Mucosa of stomach (tissue), 1 donor: ENCODE data around the gene RILPL2.
A peak's percentile ranks its signal among the peaks of the same experiment; 100 is the strongest.
"Not testable (repeated sequence)": the region's sequence is repeated elsewhere in the genome, so short reads cannot be mapped to it uniquely, and the experiment has no call there.

Experiments
- H3K27me3 ChIP-seq: one replicate; pipeline ENCODE4 v1.7.0; 2013; ENCODE audit warnings: mild to moderate bottlenecking, low read length; ENCODE audit not compliant: control insufficient read depth, insufficient read depth
- H3K36me3 ChIP-seq: one replicate; pipeline ENCODE4 v1.7.0; 2013; ENCODE audit warnings: low read length; ENCODE audit not compliant: control insufficient read depth, insufficient read depth
- H3K4me1 ChIP-seq: one replicate; pipeline ENCODE4 v1.7.0; 2013; ENCODE audit warnings: mild to moderate bottlenecking, low read length; ENCODE audit not compliant: control insufficient read depth, insufficient read depth
- H3K4me3 ChIP-seq: one replicate; pipeline ENCODE4 v1.7.0; 2013; ENCODE audit warnings: low read length
- H3K9ac ChIP-seq: one replicate; pipeline ENCODE4 v1.7.0; 2013; ENCODE audit warnings: mild to moderate bottlenecking, low read length, moderate library complexity
- H3K9me3 ChIP-seq: one replicate; pipeline ENCODE4 v1.7.0; 2013; ENCODE audit warnings: mild to moderate bottlenecking, low read length, moderate library complexity; ENCODE audit not compliant: control insufficient read depth
- donor health status: Pancreatic carcinoma.

Gene RILPL2

GRCh38 chr12:123436017-123436964, at the start of gene RILPL2:
TSS of gene RILPL2 (minus strand) at chr12:123436684. CDS start at chr12:123436420, 264 bp downstream.
- peaks cover 12% of the 10 kb centered on the region for H3K4me1 ChIP-seq
- peak within 1 kb of the TSS; percentile 84 for H3K9ac ChIP-seq
- H3K4me3 ChIP-seq = peak within 1 kb of the TSS; percentile 72
- no peaks in the 10 kb centered on the region for H3K27me3 ChIP-seq
- H3K36me3 ChIP-seq = no peaks in the 10 kb centered on the region
- no peaks in the 10 kb centered on the region for H3K9me3 ChIP-seq

DNA sequence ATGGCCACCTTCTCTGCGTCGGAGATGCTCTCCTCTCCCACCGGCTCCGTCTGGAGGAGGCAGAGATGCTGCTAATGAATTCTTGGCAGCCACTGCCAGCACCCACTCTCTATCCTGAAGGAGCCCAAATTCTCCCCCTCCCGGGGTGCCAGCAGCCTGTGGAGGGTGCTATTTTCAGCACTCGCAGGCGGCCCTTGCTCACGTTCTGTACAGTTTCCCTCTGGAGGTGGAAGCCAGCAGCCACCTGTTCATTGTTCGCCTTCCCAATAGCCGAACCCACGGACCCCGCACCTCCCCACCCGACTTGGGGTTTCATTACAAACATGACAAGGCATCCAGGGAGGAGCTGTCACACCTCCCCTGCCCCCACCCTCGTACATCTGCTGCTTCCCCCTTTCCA, 49.3 kb upstream of the RILPL2 start:
- no peaks in the 10 kb centered on the region for H3K4me1 ChIP-seq
- H3K27me3 ChIP-seq = no peaks in the 10 kb centered on the region
- no peaks in the 10 kb centered on the region for H3K36me3 ChIP-seq
- H3K4me3 ChIP-seq = no peak overlapping the region
- H3K9me3 ChIP-seq = no peaks in the 10 kb centered on the region
- H3K9ac ChIP-seq = no peak overlapping the region

DNA sequence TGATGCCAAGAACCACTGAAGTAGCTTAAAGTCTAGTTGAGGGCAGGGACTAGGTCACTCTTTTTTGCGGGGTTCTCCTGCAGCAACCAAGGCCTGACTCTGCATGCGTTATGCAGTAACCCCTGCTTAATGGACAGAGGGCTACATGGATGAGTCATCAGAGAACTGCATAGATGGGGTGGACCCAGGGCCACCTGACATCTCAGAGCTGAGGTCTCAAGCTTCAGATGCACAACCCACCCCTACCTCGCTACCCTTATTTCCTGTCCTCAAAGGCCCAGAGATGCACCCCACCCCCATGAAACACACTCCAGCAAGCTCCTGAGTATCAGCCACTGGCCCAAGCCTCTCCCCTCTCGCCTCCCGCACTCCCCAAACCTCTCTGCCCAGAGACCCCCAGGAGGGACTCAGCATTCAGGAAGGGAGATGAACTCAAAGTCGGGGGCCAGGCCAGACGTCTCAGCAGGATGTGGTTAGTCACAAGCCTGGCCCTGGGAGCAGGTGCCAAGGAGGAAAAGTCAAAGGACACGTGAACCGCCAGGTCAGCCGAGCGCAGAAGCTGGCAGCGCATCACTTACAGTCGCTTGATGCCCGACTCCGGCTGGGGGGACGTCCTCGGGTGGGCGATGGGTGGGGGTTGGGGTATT, 47.2 kb upstream of the RILPL2 start:
- H3K36me3 ChIP-seq = no peaks in the 10 kb centered on the region
- no peak overlapping the region for H3K4me3 ChIP-seq
- H3K27me3 ChIP-seq = no peaks in the 10 kb centered on the region
- H3K9ac ChIP-seq = no peak overlapping the region
- H3K9me3 ChIP-seq = no peaks in the 10 kb centered on the region
- no peaks in the 10 kb centered on the region for H3K4me1 ChIP-seq

GRCh38 chr12:123482876-123483275, 46.4 kb upstream of the RILPL2 start:
- H3K4me3 ChIP-seq = no peak overlapping the region
- H3K36me3 ChIP-seq = no peaks in the 10 kb centered on the region
- H3K4me1 ChIP-seq = no peaks in the 10 kb centered on the region
- H3K27me3 ChIP-seq = no peaks in the 10 kb centered on the region
- H3K9ac ChIP-seq = no peak overlapping the region
- no peaks in the 10 kb centered on the region for H3K9me3 ChIP-seq

- not testable (repeated sequence) for H3K27me3 ChIP-seq, H3K9ac ChIP-seq, H3K36me3 ChIP-seq, H3K4me3 ChIP-seq, H3K4me1 ChIP-seq, H3K9me3 ChIP-seq
These were observed 44.8 kb upstream of the RILPL2 start for GRCh38 chr12:123481251-123481650.

- Histone ChIP-seq H3K4me3 (no peak overlapping the region), H3K9ac (no peak overlapping the region), H3K9me3 (no peaks in the 10 kb centered on the region), H3K36me3 (no peaks in the 10 kb centered on the region), H3K27me3 (no peaks in the 10 kb centered on the region), H3K4me1 (no peaks in the 10 kb centered on the region)
These were observed 43.1 kb upstream of the RILPL2 start for GRCh38 chr12:123479442-123480180.

- Histone ChIP-seq H3K4me1 (no peaks in the 10 kb centered on the region), H3K27me3 (no peaks in the 10 kb centered on the region)
These were observed 42.3 kb upstream of the RILPL2 start for GRCh38 chr12:123478762-123479161.

GRCh38 chr12:123478069-123478468, 41.6 kb upstream of the RILPL2 start:
- H3K4me3 ChIP-seq = no peak overlapping the region
- H3K9ac ChIP-seq = no peak overlapping the region
- H3K4me1 ChIP-seq = no peaks in the 10 kb centered on the region
- no peaks in the 10 kb centered on the region for H3K36me3 ChIP-seq
- no peaks in the 10 kb centered on the region for H3K27me3 ChIP-seq
- H3K9me3 ChIP-seq = no peaks in the 10 kb centered on the region

More at GRCh38 chr12:123478762-123479161, 42.3 kb upstream of the RILPL2 start:
- Histone ChIP-seq H3K9ac (no peak overlapping the region), H3K36me3 (no peaks in the 10 kb centered on the region), H3K9me3 (no peaks in the 10 kb centered on the region), H3K4me3 (no peak overlapping the region)

DNA sequence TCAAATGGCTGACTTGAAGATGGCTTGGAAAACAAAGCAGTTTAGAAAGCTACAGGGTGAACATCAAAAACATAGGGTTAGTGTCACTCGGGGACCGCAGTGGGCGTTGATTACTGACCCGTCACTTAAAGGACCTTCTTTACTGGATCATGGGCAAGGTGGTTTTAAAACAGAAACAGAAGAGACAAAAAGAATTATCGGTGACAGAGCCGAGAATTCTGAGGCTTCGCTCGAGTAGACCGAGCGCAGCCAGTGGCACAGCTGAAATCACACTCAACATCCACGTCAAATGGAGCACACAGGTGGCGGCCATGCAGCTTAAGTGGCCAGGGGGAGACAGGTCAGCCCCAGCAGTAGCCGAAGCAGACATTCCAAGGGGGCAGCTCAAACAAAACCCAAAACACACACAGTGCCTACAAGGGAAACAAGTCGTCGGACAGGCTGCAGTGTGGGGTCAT, 38.8 kb upstream of the RILPL2 start:
- no peaks in the 10 kb centered on the region for H3K27me3 ChIP-seq
- no peaks in the 10 kb centered on the region for H3K4me1 ChIP-seq
- H3K36me3 ChIP-seq = peaks cover 7% of the 10 kb centered on the region
- H3K9me3 ChIP-seq = no peaks in the 10 kb centered on the region
- H3K4me3 ChIP-seq = no peak overlapping the region
- H3K9ac ChIP-seq = no peak overlapping the region

GRCh38 chr12:123474485-123475245, 38.2 kb upstream of the RILPL2 start:
- no peak overlapping the region for H3K4me3 ChIP-seq
- peaks cover 7% of the 10 kb centered on the region for H3K36me3 ChIP-seq
- no peaks in the 10 kb centered on the region for H3K27me3 ChIP-seq
- no peaks in the 10 kb centered on the region for H3K4me1 ChIP-seq
- H3K9ac ChIP-seq = no peak overlapping the region
- no peaks in the 10 kb centered on the region for H3K9me3 ChIP-seq

- H3K9me3 ChIP-seq = no peaks in the 10 kb centered on the region
- no peaks in the 10 kb centered on the region for H3K27me3 ChIP-seq
- no peaks in the 10 kb centered on the region for H3K4me1 ChIP-seq
- no peak overlapping the region for H3K9ac ChIP-seq
- no peak overlapping the region for H3K4me3 ChIP-seq
- H3K36me3 ChIP-seq = peaks cover 7% of the 10 kb centered on the region
These were observed 36.0 kb upstream of the RILPL2 start for GRCh38 chr12:123472438-123472849.
